GM21723 (cell line): ENCODE results near the gene RAD51B.
"Not testable (repeated sequence)": the region's sequence is repeated elsewhere in the genome, so short reads cannot be mapped to it uniquely, and the experiment has no call there.

Source experiments
- ATAC-seq: cut with Tn5 transposase; IDR thresholded peaks from one replicate; pipeline ENCODE4 v1.9.1; 2021; ENCODE audit warnings: mild to moderate bottlenecking, moderate library complexity; ENCODE audit not compliant: unreplicated experiment

The RAD51B gene

DNA sequence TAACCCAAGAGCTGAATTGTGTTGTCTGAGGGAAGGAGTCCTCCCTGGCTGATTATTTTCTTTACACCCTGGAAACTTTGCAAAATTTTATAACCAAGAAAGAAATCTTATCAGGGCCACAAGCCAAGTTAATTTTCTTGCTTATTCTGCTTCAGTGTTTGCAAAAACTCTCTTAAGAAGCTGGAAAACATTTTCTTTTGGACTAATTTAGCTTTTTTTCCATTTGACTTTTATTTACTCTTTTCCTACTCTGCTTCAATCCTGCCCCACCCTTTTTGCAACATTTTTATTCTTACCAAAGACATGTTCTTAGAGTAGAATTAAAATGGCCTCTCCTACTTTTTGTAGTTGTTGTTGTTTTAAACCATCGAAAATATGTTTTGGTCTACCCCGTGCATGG lies 594.5 kb downstream of the RAD51B start:
- ATAC-seq, result no peak

DNA sequence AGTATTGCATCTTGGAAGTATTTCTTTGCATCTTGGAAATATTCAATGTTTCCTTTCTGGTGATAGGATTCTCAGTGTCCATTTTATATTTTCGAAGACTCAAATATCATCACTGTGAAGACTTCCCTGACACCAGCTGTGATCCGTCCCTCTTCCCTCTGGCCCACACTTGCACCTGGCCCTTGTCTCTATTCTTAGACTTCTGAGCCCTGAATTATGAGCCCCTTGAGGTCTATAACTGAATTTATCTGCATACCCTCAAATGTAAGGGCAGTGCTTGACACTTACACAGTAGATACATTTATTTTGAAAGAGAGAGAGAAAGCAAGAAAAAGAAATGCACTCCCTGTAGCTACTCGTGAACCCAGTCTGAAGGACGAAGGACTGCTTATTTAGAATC lies 596.6 kb downstream of the RAD51B start:
- no peak for ATAC-seq

DNA sequence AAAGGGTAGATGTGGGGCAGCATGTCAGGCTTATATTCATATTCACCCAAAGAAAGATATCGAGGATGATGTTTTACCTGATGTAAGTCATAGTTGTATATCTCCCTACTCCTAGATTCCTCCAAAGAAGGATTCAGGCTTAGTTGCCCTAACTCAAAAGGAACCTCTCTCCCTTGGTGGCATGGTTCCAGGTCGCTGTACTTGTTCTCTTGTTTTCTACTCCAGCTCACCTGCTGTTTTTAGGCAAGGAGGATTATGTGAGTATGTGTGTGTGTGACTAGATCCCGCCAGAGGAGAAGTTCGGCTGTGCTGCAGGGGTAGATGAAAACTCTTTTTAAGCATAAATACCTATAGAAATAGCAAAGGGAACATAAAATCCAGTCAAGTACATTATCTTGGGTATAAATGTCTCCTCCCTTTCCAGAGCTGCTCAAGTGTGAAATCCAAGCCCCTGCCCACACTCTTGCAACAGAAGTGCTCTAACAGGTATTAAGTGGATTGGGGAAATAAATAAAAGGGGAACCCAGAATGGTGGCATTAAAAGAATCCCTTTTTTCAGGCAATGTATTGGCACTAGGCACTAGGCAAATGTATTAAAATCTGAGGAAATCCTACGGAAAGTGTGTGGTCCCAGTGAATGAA lies 597.6 kb downstream of the RAD51B start:
- no peak for ATAC-seq

DNA sequence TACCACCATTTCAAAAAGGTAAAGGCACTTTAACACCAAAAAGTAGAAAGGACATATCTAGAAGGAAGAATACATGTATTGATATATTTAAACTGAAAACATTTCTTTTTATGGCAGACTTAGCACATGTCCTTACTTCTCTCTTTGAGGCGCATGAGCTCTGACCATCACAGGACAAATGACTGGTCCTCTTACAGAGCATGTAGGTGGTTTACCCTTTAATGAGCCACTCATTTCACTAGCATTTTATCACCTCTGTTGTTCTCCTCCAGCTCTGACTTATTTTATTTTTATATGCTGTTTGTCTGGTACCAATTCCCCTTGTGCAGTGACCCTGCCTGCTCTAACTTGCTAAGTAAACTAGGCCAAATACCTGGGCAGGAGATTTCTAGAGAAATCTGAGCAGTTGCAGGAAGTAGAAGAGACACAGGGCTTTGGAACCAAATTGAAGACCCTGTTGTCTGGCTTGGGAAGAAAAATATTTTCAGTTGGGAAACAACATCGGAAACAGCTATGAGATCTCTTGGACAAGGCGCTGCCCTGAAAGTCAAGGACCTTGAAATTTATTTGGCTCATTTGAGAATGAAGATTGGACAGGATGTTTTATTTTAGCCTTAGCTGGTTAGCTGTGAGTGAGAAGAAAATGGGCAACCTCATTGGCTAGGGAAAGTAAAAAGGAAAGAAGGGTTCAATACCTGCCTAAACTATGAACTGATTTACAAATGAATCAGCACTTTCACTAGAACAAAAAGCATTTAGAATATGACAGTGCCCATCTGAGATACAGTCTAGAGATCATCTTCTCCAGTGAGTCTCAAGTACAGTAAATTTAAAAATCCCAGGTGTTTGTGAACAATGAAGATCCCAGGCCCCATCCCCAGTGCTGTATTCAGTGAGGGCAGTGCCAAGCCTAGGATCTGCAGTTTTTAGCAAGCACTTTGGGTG lies 598.9 kb downstream of the RAD51B start:
- no peak for ATAC-seq

DNA sequence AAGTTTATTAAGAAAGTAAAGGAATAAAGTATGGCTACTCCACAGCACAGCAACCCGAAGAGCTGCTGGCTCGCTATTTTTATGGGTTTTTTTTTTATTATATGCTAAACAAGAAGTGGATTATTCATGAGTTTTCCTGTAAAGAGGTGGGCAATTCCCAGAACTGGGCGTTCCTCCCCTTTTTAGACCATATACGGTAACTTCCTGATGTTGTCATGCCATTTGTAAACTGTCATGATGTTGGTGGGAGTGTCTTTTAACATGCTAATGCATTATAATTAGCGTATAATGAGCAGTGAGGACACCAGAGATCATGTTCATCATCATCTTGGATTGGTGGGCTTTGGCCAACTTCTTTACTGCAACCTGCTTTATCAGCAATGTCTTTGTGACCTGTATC lies 600.8 kb downstream of the RAD51B start:
- ATAC-seq, result no peak

DNA sequence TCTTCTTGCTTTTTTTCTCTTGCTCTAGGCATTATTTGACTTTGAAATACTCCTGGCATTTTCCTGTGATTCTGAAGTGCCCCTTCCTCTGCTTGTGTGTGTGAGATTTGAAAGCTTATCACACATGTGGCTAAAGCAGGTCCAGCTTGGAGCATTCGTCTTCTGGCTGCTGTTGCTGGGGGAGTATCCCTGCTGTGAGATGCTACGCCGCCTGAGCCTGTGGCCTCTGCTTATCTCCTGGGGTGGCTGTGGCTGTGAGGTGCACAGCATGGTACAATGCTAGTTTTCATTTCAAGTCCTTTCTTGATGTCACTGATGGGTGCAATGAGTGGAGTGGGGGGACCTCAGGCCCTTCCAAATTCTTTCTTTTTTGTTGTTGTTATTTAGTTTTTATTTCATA lies 601.5 kb downstream of the RAD51B start:
- ATAC-seq, result no peak

DNA sequence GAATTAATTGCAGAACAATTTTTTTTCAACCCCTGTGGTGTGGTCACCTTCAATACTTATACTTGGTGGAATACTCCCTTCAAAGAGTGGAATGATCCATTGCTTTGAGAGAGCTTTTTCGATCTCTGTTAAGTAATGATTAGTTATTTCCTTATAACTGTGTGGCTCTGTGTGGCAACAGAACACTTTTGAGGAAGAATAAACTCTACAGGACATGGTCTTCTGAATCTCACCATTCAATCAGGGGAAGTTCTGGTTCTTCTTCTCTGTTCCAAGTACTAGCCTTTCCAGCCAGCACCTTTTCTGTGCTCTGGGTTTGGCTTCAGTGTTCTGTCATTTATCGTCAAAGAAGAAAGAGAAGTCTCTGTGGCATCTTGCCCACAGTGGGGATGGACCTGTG lies 604.1 kb downstream of the RAD51B start:
- no peak for ATAC-seq

DNA sequence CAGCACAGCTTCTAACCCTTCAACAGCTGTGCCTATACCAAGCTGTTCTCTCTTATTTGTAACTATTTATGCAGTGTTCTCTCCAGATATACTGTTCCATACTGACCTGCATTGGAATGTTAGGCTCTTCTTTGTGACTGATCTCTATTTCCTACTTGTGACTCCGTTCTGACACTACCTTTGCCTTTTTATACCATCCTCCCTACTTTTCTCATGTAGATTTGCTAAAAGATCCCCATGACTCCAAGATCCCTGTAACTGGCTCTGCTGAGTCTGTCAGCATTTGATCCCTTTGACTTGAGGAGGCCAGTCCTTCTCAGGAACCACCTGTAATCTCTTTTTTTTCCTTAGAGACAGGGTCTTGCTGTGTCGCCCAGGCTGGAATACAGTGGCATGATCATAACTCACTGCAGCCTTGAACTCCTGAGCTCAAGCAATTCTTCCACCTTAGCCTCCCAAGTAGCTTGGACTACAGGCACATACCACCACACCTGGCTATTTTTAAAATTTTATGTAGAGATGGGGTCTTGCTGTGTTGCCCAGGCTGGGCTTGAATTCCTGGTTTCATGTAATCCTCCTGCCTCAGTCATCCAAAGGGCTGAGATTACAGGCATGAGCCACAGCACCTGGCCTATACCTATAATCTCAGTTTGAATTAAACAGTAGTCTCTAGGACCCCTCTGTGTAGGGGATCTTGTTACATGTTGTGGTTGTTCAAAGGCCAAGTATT lies 605.0 kb downstream of the RAD51B start:
- no peak for ATAC-seq

DNA sequence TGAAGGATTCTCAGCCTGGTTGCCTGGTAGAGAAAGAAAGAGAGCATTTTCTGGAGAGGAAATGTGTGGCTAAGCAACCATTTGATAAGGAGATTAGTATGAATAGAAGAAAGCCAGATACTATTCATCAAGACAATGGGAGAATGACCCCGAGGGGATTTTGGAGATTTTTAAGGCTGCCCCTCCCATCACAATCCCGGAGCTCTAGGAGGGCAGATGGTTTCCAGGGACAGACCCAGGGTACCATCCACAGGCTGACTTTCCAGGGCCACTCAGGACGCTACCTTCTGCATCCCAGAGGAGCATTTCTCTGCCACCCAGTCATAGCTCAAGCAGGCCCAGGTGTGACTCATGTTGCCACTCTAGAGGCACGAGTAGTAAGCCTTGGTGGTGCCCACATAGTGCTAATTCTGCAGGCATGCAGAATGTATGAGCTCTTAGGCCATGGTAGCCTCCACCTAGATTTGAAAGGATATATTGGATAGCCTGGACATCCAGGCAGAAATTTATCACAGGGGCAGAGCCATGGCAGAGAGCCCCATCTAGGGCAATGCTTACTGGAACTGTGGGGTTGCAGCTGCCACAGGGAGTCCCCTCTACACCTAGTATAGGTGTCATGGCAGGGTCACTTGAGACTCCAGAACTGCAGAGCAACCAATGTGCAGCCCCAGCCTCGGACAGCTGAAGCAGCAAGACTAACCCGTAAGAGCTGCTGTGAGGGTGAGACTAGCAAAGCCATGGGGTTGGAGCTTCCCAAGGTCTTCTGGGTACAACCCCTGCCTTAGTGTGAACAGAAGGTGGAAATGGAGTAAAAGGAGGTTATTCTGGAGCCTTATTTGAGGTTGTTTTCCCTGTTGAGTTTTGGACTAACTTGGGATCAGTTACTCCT lies 607.3 kb downstream of the RAD51B start:
- ATAC-seq, result no peak

DNA sequence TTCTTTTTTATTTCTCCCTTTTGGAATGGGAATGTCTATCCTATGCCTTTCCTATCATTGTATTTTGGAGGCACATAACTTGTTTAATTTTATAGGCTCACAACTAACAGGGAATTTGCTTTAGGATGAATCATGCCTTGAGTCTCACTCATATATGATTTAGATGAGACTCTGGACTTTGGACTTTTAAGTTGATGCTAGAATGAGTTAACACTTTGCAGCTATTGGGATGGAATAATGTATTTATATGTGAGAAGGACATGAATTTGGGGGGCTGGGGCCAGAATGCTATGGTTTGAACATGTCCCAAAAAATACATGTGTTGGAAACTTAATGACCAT lies 607.9 kb downstream of the RAD51B start:
- no peak for ATAC-seq

DNA sequence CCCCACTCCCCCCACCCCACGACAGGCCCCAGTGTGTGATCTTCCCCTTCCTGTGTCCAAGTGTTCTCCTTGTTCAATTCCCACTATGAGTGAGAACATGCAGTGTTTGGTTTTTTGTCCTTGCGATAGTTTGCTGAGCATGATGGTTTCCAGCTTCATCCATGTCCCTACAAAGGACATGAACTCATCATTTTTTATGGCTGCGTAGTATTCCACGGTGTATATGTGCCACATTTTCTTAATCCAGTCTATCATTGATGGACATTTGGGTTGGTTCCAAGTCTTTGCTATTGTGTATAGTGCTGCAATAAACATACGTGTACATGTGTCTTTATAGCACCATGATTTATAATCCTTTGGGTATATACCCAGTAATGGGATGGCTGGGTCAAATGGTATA lies 609.3 kb downstream of the RAD51B start:
- ATAC-seq, result not testable (repeated sequence)

DNA sequence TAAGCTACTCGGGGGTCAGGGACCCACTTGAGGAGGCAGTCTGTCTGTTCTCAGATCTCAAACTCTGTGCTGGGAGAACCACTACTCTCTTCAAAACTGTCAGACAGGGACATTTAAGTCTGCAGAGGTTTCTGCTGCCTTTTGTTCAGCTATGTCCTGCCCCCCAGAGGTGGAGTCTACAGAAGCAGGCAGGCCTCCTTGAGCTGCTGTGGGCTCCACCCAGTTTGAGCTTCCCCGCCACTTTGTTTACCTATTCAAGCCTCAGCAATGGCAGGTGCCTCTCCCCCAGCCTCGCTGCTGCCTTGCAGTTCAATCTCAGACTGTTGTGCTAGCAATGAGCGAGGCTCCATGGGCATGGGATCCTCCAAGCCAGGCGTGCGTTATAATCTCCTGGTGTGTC lies 614.6 kb downstream of the RAD51B start:
- ATAC-seq, result not testable (repeated sequence)

DNA sequence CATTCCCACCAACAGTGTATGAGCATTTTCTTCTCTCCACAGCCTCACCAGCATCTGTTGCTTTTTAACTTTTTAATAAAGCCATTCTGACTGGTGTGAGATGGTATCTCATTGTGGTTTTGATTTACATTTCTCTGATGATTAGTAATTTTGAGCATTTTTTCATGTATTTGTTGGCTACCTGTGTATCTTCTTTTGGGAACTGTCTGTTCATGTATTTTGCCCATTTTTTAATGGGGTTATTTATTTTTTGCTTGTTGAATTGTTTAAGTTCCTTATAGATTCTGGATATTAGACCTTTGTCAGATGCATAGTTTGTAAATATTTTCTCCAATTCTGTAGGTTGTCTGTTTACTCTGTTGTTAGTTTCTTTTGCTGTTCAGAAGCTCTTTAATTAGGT lies 616.1 kb downstream of the RAD51B start:
- not testable (repeated sequence) for ATAC-seq

DNA sequence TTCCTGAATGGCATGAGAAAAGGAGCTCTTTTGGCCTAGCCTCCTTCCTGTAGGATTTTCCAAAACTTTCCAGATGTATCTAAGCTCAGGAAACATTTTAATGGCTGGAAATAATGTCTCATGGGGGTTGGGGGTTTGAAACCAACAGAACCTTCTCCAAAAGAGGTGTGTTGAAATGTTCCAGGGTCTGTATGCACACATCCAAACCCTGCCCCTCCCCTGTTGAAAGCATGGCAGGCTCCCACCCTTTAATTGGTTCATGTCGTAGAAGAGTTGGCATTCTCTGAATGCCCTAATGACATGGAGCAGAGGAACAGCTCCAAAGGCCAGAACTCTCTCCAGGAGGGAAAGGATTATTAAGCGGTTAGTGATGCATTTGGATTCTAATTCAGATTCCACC lies 620.1 kb downstream of the RAD51B start:
- no peak for ATAC-seq

DNA sequence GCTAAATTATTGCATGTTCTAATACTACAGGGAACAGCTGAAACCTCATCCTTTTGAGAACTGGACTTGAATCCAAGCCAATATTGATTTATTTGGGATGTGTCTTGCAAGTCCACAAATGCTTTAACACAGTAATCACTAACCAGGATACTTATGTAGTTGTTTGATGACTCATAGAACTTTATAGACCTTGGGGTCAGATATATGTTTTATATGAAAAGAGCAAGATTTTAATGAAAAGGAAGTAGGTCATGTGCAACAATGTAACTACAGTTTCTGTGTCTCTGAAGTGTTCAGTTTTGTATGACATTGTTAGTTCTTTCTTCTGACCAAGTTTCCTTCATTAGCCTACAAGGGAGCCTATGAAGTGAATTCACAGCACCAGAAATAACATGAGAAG lies 621.2 kb downstream of the RAD51B start:
- ATAC-seq, result no peak

DNA sequence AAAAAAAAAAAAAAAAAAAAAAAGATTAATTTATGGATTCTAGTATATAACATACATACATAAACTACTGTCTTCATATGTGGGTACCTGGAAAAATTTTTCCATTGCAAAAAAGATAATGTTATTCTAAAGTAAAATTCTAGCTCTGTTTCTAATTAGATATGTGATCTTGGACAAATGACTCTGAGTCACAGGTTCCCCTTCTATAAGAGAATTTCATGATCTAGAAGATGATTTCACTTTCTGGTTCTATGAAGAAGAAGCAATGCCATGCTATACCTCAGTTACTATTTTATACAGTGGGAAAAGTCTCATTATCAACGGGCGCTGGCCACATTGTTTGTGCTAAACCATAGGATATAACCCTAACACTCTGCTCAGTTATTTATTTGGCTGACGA lies 622.0 kb downstream of the RAD51B start:
- ATAC-seq, result no peak

DNA sequence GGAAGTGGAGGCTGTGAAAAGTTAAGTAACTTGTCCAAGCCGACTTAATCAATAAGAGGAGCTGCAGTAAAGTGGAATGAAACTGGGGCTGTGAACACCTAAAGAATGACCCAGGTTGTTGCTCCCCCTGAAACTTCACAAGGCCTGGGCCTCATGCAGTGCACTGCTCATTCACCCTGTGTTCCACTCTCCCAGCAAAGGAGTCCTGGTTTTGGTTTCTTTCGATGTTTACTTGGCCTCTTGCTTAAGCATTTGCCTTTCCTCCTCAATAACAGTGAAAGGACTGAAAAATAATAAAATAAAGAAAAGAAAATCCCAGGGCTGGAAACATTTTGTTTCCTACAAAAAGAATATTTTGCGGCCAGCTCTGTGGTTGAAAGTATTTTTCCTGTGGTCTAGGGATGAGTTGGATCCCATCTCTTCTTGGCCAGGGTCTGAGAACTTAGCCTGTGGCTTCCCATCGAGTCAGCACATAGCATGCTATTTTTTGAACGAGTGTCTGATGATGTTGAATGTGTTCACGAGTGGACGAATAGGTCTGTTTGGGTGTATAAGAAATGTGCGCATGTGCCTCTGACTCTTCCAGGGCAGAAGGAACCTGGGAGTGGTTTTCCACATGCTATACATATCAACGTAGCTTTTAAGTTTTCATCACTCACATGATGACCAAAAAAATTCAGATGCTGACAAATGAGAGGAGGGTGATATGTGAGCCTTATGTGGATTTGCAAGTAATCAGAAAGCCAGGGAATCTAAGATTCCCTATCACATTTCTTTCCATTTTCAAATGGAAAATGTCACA lies 623.5 kb downstream of the RAD51B start:
- ATAC-seq, result no peak

DNA sequence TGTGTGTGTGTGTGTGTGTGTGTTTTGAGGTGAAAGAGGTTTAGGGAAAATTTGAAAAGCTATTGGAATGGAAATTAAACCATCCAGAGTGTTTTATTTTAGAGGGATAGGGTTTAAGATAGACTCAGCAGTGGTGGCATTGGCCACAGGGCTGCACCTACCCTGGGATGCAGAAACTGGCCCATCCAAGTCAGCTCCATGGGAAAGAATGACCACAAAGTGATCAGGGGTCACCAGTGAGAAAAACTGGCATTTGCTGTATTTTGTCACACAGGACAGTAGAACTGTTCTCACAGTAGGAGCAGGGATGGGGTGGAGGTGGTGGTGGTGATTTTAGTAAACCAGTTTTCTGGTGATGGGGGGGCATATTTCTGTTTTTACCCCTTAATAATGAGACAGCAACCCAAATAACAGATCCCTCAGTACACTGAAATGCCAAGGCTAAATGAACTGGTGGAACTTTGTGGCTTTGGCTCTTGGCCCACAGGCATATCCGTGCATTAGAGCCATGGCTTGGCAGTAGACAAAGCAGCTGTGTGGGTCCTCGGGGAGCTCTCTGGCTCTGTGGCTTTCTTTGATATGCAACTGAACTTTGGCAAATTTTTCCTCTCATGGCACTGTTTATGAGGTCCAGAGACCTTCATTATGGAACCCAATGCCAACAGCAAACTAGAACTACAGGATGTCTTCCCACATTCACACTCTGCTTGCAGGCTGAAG lies 625.0 kb downstream of the RAD51B start:
- no peak for ATAC-seq
